Measurements from ENCODE around the gene SPACA7. TPM values are rescaled to one million over a fixed set of nuclear protein-coding genes. Genes with fewer than 3 reads are reported as not detected.

Gene SPACA7
- total and polyA plus RNA-seq, 2 of the 13 experiments (the other 11 are each of a cell fraction or from before 2014, with no cell fraction given): not detected

DNA sequence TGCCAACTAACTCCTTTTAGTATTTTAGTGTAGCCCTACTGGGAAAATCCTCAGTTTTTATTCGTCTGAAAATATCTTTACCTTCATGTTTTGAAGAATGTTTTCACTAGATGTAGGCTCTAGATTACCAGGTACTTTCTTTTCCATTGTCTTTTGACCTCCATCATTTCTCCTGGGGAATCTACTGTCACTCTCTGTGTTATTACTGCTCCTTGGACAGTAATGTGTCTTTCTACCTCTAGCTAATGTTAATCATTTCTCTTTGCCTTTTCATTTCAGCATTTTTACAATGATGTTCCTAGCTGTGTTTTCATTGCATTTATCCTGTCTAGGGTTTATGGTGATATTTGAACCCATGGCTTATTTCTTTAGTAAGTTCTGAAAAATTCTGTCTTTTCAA is 61.9 kb downstream of the SPACA7 start:
- BruUV-seq (replicated peaks): no TSS peak
- intact Hi-C loops (cut with micrococcal nuclease; ENCODE audit: unreplicated experiment) (no loop called here), in situ Hi-C loops (cut with HindIII; ENCODE audit: extremely low pct_ligation_motif_present, low pct_unique_long_range_greater_than_20kb) (loop anchor here (25.0 kb wide), 1 partner anchor 226 kb away; no protein-coding TSS in a partner anchor)
- Histone ChIP-seq H3K4me1 (ENCODE audit: insufficient read depth, low read length) (no peaks in the 10 kb centered on the region), H3K9ac (ENCODE audit: insufficient read depth, low read depth, low read length) (no peak overlapping the region), H3K36me3 (replicated peaks in 1 of 2; ENCODE audit: control insufficient read depth in 1 of 2, insufficient read depth in 2 of 2, low read length in 2 of 2) (no peaks in the 10 kb centered on the region), H3K4me2 (ENCODE audit: low read depth, low read length) (no peak overlapping the region), H2AFZ (ENCODE audit: low read length) (no peak overlapping the region), H3K79me2 (ENCODE audit: insufficient read depth, low read length) (no peaks in the 10 kb centered on the region), H4K20me1 (ENCODE audit: insufficient read depth, low read length) (no peaks in the 10 kb centered on the region), H3K27ac (ENCODE audit: extremely low read length, insufficient read depth, low read length) (no peak overlapping the region), H3K27me3 (ENCODE audit: control insufficient read depth in 1 of 2, insufficient read depth in 2 of 2, low read length in 2 of 2) (peaks cover 3 to 32% of the 10 kb centered on the region in 2 experiments), H3K4me3 (replicated peaks in 1 of 3; ENCODE audit: insufficient read depth in 1 of 3, low read depth in 2 of 3, low read length in 3 of 3) (no peak overlapping the region), H3K9me3 (ENCODE audit: low read length) (peaks cover 5% of the 10 kb centered on the region)
- 0% methylated on average over 1 of the region's 1 CpG for WGBS (ENCODE audit: low lambda C conversion rate)
- ATAC-seq: no peak
- POLR2A ChIA-PET: no interaction called here
- CTCF ChIA-PET (ENCODE audit: low intra/inter-chr PET ratio, low total read pairs): no interaction called here
- no peak for FAIRE-seq
- TF ChIP-seq ZNF317 (CRISPR knock-in tag; IDR thresholded peaks at IDR 0.05): peak; percentile 98
- no peak for TF ChIP-seq XBP1 (CRISPR knock-in tag; IDR thresholded peaks at IDR 0.05)
- TF ChIP-seq ETS1 (CRISPR knock-in tag; IDR thresholded peaks at IDR 0.05): no peak
- no peak for DNase-seq (ENCODE audit: low spot score)

- H3K27me3 ChIP-seq (ENCODE audit: control insufficient read depth in 1 of 2, insufficient read depth in 2 of 2, low read length in 2 of 2): peaks cover 3 to 36% of the 10 kb centered on the region in 2 experiments
- 23% methylated on average over 2 of the region's 2 CpGs for WGBS (ENCODE audit: low lambda C conversion rate)
Observed at GRCh38 chr13:112438515-112438914, 62.4 kb downstream of the SPACA7 start.

More at GRCh38 chr13:112438515-112438914, 62.4 kb downstream of the SPACA7 start:
- TF ChIP-seq, protein P1, sequence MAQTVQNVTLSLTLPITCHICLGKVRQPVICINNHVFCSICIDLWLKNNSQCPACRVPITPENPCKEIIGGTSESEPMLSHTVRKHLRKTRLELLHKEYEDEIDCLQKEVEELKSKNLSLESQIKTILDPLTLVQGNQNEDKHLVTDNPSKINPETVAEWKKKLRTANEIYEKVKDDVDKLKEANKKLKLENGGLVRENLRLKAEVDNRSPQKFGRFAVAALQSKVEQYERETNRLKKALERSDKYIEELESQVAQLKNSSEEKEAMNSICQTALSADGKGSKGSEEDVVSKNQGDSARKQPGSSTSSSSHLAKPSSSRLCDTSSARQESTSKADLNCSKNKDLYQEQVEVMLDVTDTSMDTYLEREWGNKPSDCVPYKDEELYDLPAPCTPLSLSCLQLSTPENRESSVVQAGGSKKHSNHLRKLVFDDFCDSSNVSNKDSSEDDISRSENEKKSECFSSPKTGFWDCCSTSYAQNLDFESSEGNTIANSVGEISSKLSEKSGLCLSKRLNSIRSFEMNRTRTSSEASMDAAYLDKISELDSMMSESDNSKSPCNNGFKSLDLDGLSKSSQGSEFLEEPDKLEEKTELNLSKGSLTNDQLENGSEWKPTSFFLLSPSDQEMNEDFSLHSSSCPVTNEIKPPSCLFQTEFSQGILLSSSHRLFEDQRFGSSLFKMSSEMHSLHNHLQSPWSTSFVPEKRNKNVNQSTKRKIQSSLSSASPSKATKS (CRISPR knock-in tag; IDR thresholded peaks at IDR 0.05): no peak
- TF ChIP-seq ZNF350 (CRISPR knock-in tag; IDR thresholded peaks at IDR 0.05; ENCODE audit: borderline replicate concordance, low read depth): no peak
- Histone ChIP-seq H3K27ac (ENCODE audit: extremely low read length, insufficient read depth, low read length) (no peak overlapping the region), H3K79me2 (ENCODE audit: insufficient read depth, low read length) (no peaks in the 10 kb centered on the region), H3K4me1 (ENCODE audit: insufficient read depth, low read length) (no peaks in the 10 kb centered on the region), H2AFZ (ENCODE audit: low read length) (no peak overlapping the region), H4K20me1 (ENCODE audit: insufficient read depth, low read length) (no peaks in the 10 kb centered on the region), H3K36me3 (replicated peaks in 1 of 2; ENCODE audit: control insufficient read depth in 1 of 2, insufficient read depth in 2 of 2, low read length in 2 of 2) (no peaks in the 10 kb centered on the region), H3K4me2 (ENCODE audit: low read depth, low read length) (no peak overlapping the region), H3K4me3 (replicated peaks in 1 of 3; ENCODE audit: insufficient read depth in 1 of 3, low read depth in 2 of 3, low read length in 3 of 3) (no peak overlapping the region), H3K9me3 (ENCODE audit: low read length) (peaks cover 5% of the 10 kb centered on the region), H3K9ac (ENCODE audit: insufficient read depth, low read depth, low read length) (no peak overlapping the region)
- DNase-seq (ENCODE audit: low spot score): no peak
- ChIA-PET POLR2A (no interaction called here), CTCF (ENCODE audit: low intra/inter-chr PET ratio, low total read pairs) (no interaction called here)
- no peak for ATAC-seq
- intact Hi-C loops (cut with micrococcal nuclease; ENCODE audit: unreplicated experiment) (no loop called here), in situ Hi-C loops (cut with HindIII; ENCODE audit: extremely low pct_ligation_motif_present, low pct_unique_long_range_greater_than_20kb) (loop anchor here (25.0 kb wide), 1 partner anchor 226 kb away; no protein-coding TSS in a partner anchor)
- FAIRE-seq: no peak
- no TSS peak for BruUV-seq (replicated peaks)

All from HepG2 (cell line).